NT2/D1 (cell line): Measurements from ENCODE around the gene HHIPL1.
A peak's percentile ranks its signal among the peaks of the same experiment; 100 is the strongest.

ENCODE experiments used
- DNase-seq: peaks from one replicate; pipeline ENCODE4 v3.0.0-alpha.2; 2011; ENCODE audit warnings: low read depth, low spot score
- H3K27me3 ChIP-seq: 2 replicates; pipeline ENCODE4 v1.6.0; 2011; ENCODE audit warnings: mild to moderate bottlenecking; ENCODE audit not compliant: insufficient read length, insufficient read depth
- H3K36me3 ChIP-seq: 2 replicates; pipeline ENCODE4 v1.6.1; 2011; ENCODE audit warnings: mild to moderate bottlenecking, low read length, mixed read lengths; ENCODE audit not compliant: insufficient read depth, insufficient read length
- H3K4me1 ChIP-seq: 2 replicates; pipeline ENCODE4 v1.5.1; 2011; ENCODE audit not compliant: insufficient read depth, insufficient read length
- H3K4me3 ChIP-seq: 2 replicates; pipeline ENCODE4 v1.5.1; 2011; ENCODE audit warnings: low read depth; ENCODE audit not compliant: insufficient read length
- H3K9ac ChIP-seq: 2 replicates; pipeline ENCODE4 v1.6.0; 2011; ENCODE audit warnings: low read depth; ENCODE audit not compliant: insufficient read length
- H3K9me3 ChIP-seq: 2 replicates; pipeline ENCODE4 v1.5.1; 2011; ENCODE audit warnings: mild to moderate bottlenecking, low read length; ENCODE audit not compliant: insufficient read depth
- SUZ12 ChIP-seq: IDR thresholded peaks from 2 replicates; pipeline ENCODE4 v1.6.1; 2011; ENCODE audit not compliant: insufficient read length, insufficient read depth; ENCODE audit errors: extremely low read depth
- YY1 ChIP-seq: IDR thresholded peaks from 2 replicates; pipeline ENCODE4 v1.6.1; 2011; ENCODE audit not compliant: insufficient read length, insufficient read depth
- ZNF274 ChIP-seq: IDR thresholded peaks from 2 replicates; pipeline ENCODE4 v1.6.1; 2011; ENCODE audit warnings: mild to moderate bottlenecking, low read depth, low read length

HHIPL1 gene

DNA sequence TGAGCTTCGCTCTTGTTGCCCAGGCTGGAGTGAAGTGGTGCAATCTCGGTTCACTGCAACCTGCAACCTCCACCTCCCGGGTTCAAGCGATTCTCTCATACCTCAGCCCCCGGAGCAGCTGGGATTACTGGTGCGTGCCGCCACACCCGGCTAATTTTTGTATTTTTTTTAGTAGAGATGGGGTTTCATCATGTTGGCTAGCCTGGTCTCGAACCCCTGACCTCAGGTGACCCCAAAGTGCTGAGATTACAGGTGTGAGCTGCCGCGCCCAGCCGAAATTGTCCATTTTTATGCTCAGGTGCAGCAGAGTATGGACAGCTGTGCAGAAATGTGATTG lies 20.0 kb downstream of the HHIPL1 start:
- H3K4me1 ChIP-seq = peaks cover 23% of the 10 kb centered on the region
- H3K36me3 ChIP-seq = no peaks in the 10 kb centered on the region
- TF ChIP-seq YY1 = no peak
- DNase-seq = no peak
- peaks cover 6% of the 10 kb centered on the region for H3K27me3 ChIP-seq
- no peak overlapping the region for H3K9ac ChIP-seq
- H3K4me3 ChIP-seq = no peak overlapping the region
- no peaks in the 10 kb centered on the region for H3K9me3 ChIP-seq

DNA sequence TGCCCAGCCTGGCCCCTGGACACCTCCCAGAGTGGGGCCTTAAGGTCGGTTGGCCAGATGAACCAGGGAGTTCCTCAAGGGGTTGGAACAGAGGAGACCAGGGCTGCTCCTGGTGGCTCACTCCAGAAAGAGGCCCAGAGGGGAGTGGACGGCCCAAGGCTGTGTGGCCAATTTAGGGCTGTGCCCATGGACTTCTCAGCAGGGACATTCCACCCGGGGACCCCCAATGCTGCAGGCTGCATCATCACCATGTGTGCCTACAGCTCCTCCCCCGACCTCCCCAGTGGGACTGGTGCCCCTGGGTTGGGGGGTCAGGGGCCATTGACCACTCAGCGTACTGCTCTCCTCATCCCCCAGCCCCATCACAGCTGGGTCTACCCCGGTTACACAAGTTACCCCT lies 21.6 kb downstream of the HHIPL1 start:
- no peak for DNase-seq
- H3K4me3 ChIP-seq = no peak overlapping the region
- H3K4me1 ChIP-seq = peaks cover 21% of the 10 kb centered on the region
- peaks cover 6% of the 10 kb centered on the region for H3K27me3 ChIP-seq
- H3K9me3 ChIP-seq = no peaks in the 10 kb centered on the region
- H3K9ac ChIP-seq = no peak overlapping the region
- no peaks in the 10 kb centered on the region for H3K36me3 ChIP-seq
- TF ChIP-seq SUZ12 (no peak), YY1 (no peak), ZNF274 (no peak)

DNA sequence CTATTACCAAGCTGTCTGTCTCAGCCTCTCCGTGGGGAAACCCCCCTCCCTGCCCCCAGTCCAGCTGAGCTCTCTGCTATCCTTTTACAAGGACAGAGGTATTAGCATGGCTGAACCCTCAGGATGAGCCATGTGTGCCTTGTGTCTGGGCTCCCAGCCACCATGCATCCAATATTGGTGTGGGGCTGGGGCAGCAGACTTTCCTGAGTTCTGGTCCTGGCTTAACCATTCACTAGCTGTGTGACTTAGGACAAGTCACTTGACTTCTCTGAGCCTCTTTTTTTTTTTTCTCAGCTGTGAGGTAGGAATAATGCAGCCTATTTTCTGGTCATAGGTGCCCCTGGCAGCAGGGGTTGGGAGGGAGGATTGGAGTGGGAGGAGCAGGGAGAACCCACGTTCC lies 22.1 kb downstream of the HHIPL1 start:
- TF ChIP-seq SUZ12 = no peak
- no peak for TF ChIP-seq YY1
- no peak for TF ChIP-seq ZNF274
- no peak for DNase-seq
- Histone ChIP-seq H3K4me1 (peaks cover 21% of the 10 kb centered on the region), H3K27me3 (peaks cover 6% of the 10 kb centered on the region), H3K9ac (peak overlapping the region; percentile 8), H3K9me3 (no peaks in the 10 kb centered on the region), H3K4me3 (no peak overlapping the region), H3K36me3 (no peaks in the 10 kb centered on the region)

DNA sequence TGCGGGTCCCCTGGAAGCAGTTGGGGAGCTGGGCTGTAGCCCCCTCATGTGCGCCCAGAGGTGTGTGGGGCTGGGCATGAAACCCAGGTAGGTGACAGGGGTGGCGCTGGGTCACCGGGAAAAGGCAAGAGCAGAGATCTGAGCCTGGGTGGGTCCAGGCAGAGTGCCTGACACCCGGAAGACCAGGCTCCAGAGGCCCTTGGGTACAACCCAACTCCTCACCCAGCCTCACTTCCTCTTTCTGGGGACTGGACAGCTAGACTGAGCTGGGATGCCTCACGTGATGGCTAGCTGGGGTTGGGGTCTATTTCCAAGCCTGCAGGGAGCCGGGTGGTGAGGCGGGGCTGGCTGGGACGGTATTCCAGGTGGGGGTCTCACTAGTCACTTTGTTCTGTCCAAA lies 22.9 kb downstream of the HHIPL1 start:
- H3K9me3 ChIP-seq = no peaks in the 10 kb centered on the region
- H3K4me1 ChIP-seq = peaks cover 20% of the 10 kb centered on the region
- TF ChIP-seq SUZ12 (no peak), YY1 (no peak), ZNF274 (no peak)
- no peaks in the 10 kb centered on the region for H3K36me3 ChIP-seq
- H3K9ac ChIP-seq = peak overlapping the region; percentile 50
- no peak overlapping the region for H3K4me3 ChIP-seq
- DNase-seq = no peak
- H3K27me3 ChIP-seq = peaks cover under 1% of the 10 kb centered on the region

DNA sequence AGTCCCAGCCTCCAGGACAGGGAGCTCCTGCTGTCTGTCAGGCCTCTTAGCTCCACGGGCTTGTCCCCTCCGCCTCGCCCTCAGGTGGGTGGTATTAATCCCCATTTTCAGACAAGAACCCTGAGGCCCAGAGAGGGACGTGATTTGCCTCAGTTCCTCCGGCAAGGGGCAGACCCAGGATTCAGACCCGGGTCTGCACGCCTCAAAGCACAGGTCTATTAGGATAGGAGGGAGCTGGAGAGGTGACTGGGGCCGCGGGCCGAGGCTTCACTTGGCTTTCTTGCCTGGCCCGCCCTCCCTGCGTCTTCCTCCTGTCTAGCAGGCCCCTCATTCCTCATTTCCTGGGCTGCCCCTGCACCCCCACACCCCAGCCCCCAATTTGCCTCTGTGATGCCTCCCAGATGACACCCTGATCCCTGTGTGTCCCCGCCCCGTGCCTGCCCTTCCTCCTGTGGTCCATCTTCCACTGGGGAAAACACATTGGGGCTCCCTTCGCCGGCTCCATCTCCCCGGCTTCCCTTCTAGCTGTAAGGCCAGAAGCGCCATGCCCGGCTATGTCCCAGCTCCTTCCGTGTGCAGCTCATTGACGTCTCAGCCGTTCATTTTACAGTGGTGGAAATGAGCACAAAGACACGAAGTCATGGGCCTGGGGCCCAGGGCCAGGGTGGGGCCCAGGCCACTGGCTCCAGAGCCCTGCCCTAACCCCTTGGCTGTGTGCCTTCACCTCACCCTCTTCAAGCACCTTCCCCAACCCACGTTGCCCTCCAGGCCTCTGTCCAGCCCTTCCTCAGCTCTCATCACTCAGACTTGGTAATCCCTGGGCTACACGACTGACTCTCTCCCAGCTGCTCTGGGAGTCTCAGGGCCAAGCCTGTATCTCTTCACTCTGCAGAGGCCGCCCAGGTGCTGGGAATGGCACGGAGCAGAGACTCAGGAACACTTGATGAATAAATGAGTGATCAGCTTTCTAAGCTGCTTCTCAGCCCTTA lies 23.7 kb downstream of the HHIPL1 start:
- H3K27me3 ChIP-seq = no peaks in the 10 kb centered on the region
- H3K9ac ChIP-seq = peak overlapping the region; percentile 50
- H3K4me1 ChIP-seq = peaks cover 16% of the 10 kb centered on the region
- no peak overlapping the region for H3K4me3 ChIP-seq
- TF ChIP-seq YY1 (no peak), ZNF274 (no peak)
- no peaks in the 10 kb centered on the region for H3K36me3 ChIP-seq
- no peak for DNase-seq
- H3K9me3 ChIP-seq = no peaks in the 10 kb centered on the region

DNA sequence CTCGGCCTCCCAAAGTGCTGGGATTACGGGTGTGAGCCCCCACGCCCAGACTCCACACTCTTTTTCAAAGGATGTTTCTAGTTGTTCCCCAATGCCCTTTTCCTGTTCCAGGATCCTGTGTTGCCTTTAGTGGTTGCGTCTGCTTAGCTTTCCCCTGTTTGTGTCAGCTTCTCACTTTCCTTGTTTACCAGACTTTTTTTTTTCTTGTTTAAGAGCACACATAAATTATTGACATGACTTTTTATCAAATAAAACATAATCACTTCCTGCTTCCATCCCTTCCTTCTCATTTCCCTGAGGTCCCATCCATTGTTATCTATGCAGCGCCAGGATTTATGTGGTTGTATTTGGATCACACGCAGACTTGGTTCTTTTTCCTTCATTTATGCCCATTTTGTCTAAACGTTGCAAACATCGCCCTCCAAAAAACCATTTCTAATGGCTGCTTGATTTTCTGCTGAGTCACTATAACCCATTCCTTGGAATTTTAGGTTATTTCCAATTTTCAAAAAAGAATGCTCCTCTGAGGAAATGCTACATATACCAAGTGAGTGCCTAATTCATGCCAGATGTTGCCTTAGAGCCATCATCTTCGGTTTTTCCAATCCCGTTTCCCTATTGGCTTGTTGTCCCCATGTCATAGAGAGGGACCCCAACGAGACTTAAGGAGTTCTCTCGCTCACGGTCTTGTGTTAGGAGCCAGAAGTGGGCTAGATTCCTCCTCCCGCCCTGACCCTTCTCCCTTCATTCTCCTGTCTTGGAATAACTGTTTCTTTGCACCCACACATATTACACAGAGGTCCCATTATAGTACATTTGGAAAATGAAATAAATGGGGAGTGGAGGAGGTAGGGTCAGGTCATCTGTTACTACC lies 25.7 kb downstream of the HHIPL1 start:
- TF ChIP-seq SUZ12 = no peak
- TF ChIP-seq YY1 = no peak
- TF ChIP-seq ZNF274 = no peak
- no peak overlapping the region for H3K4me3 ChIP-seq
- H3K9ac ChIP-seq = no peak overlapping the region
- H3K27me3 ChIP-seq = no peaks in the 10 kb centered on the region
- no peaks in the 10 kb centered on the region for H3K9me3 ChIP-seq
- no peaks in the 10 kb centered on the region for H3K36me3 ChIP-seq
- no peak for DNase-seq
- peaks cover 24% of the 10 kb centered on the region for H3K4me1 ChIP-seq
